H9 (cell line): ENCODE measurements around the gene ZNF33A. TPM values are rescaled to one million over a fixed set of nuclear protein-coding genes. Genes with fewer than 3 reads are reported as not detected.
"Not testable (repeated sequence)": the region's sequence is repeated elsewhere in the genome, so short reads cannot be mapped to it uniquely, and the experiment has no call there.

ENCODE experiments used
- DNase-seq: peaks from one replicate; pipeline ENCODE4 v3.0.0-alpha.2; 2017
- H2AFZ ChIP-seq: one replicate; pipeline ENCODE4 v1.6.1; 2013; ENCODE audit warnings: mild to moderate bottlenecking, low read length, control low read depth, moderate library complexity
- H2AK5ac ChIP-seq: 2 replicates; pipeline ENCODE4 v1.6.1; 2013; ENCODE audit warnings: low read length, control low read depth, mixed read lengths; ENCODE audit not compliant: insufficient read length
- H2BK120ac ChIP-seq: one replicate; pipeline ENCODE4 v1.6.1; 2013; ENCODE audit warnings: low read depth, mild to moderate bottlenecking, low read length, control low read depth, inconsistent platforms; ENCODE audit not compliant: poor library complexity, severe bottlenecking
- H2BK12ac ChIP-seq: 2 replicates; pipeline ENCODE4 v1.6.1; 2013; ENCODE audit warnings: low read length, control low read depth, mixed read lengths, low read depth; ENCODE audit not compliant: insufficient read length
- H2BK15ac ChIP-seq: 2 replicates; pipeline ENCODE4 v1.6.1; 2013; ENCODE audit warnings: low read depth, low read length, control low read depth
- H2BK20ac ChIP-seq: one replicate; pipeline ENCODE4 v1.6.1; 2013; ENCODE audit warnings: low read depth, mild to moderate bottlenecking, low read length, control low read depth, inconsistent platforms; ENCODE audit not compliant: poor library complexity, severe bottlenecking
- H2BK5ac ChIP-seq: 2 replicates; pipeline ENCODE4 v1.6.1; 2013; ENCODE audit warnings: low read length, control low read depth, mixed read lengths; ENCODE audit not compliant: insufficient read length
- H3K14ac ChIP-seq: 2 replicates; pipeline ENCODE4 v1.6.1; 2013; ENCODE audit warnings: low read length, control low read depth; ENCODE audit not compliant: insufficient read depth
- H3K18ac ChIP-seq: 2 replicates; pipeline ENCODE4 v1.6.1; 2013; ENCODE audit warnings: low read depth, mild to moderate bottlenecking, mixed read lengths, low read length, control low read depth; ENCODE audit not compliant: insufficient read length
- H3K23ac ChIP-seq: 2 replicates; pipeline ENCODE4 v1.6.1; 2013; ENCODE audit warnings: low read length, control low read depth, mixed read lengths, low read depth; ENCODE audit not compliant: insufficient read length
- H3K23me2 ChIP-seq: 2 replicates; pipeline ENCODE4 v1.6.1; 2013; ENCODE audit warnings: low read depth, mild to moderate bottlenecking, mixed read lengths, low read length, control low read depth; ENCODE audit not compliant: insufficient read length, poor library complexity, severe bottlenecking
- H3K27ac ChIP-seq: 2 replicates; pipeline ENCODE4 v1.5.1; 2013; ENCODE audit warnings: low read length, control low read depth, mixed read lengths, low read depth; ENCODE audit not compliant: insufficient read length
- H3K27me3 ChIP-seq: 2 replicates; pipeline ENCODE4 v1.6.1; 2013; ENCODE audit warnings: low read length, control low read depth, inconsistent platforms; ENCODE audit not compliant: insufficient read depth
- H3K4ac ChIP-seq: 2 replicates; pipeline ENCODE4 v1.6.1; 2013; ENCODE audit warnings: low read depth, mild to moderate bottlenecking, control low read depth, inconsistent platforms, low read length, moderate library complexity
- H3K4me1 ChIP-seq: 2 replicates; pipeline ENCODE4 v1.6.1; 2013; ENCODE audit warnings: low read length, control low read depth, inconsistent platforms; ENCODE audit not compliant: insufficient read depth
- H3K4me2 ChIP-seq: 2 replicates; pipeline ENCODE4 v1.6.1; 2013; ENCODE audit warnings: low read length, control low read depth, mixed read lengths; ENCODE audit not compliant: insufficient read length, insufficient read depth
- H3K56ac ChIP-seq: 2 replicates; pipeline ENCODE4 v1.6.1; 2013; ENCODE audit warnings: low read depth, mild to moderate bottlenecking, mixed read lengths, low read length, control low read depth; ENCODE audit not compliant: insufficient read length
- H3K79me1 ChIP-seq: 2 replicates; pipeline ENCODE4 v1.6.1; 2013; ENCODE audit warnings: low read depth, mild to moderate bottlenecking, moderate library complexity, low read length, control low read depth, inconsistent platforms; ENCODE audit not compliant: insufficient read depth, poor library complexity, severe bottlenecking
- H3K79me2 ChIP-seq: 2 replicates; pipeline ENCODE4 v1.6.1; 2013; ENCODE audit warnings: low read length, control low read depth, inconsistent platforms; ENCODE audit not compliant: insufficient read depth
- H3K9ac ChIP-seq: 2 replicates; pipeline ENCODE4 v1.6.1; 2013; ENCODE audit warnings: low read length, control low read depth, mixed read lengths; ENCODE audit not compliant: insufficient read length; ENCODE audit errors: extremely low read depth
- H3K9me3 ChIP-seq: one replicate; pipeline ENCODE4 v1.6.1; 2013; ENCODE audit warnings: low read depth, low read length, inconsistent platforms; ENCODE audit not compliant: control insufficient read depth
- H3T11ph ChIP-seq: one replicate; pipeline ENCODE4 v1.6.1; 2013; ENCODE audit warnings: mild to moderate bottlenecking, low read length, control low read depth, inconsistent platforms
- H4K20me1 ChIP-seq: one replicate; pipeline ENCODE4 v1.6.1; 2013; ENCODE audit not compliant: control insufficient read depth, insufficient read length, insufficient read depth
- H4K5ac ChIP-seq: 2 replicates; pipeline ENCODE4 v1.6.1; 2013; ENCODE audit warnings: low read depth, mild to moderate bottlenecking, mixed read lengths, low read length, control low read depth; ENCODE audit not compliant: insufficient read length
- H4K8ac ChIP-seq: replicated peaks from 2 replicates; pipeline ENCODE4 v1.6.1; 2013; ENCODE audit warnings: low read length, control low read depth, mixed read lengths, low read depth; ENCODE audit not compliant: insufficient read length
- H4K91ac ChIP-seq: 2 replicates; pipeline ENCODE4 v1.6.1; 2013; ENCODE audit warnings: low read depth, mild to moderate bottlenecking, moderate library complexity, mixed read lengths, low read length, control low read depth; ENCODE audit not compliant: insufficient read length
- H3K27ac Mint-ChIP-seq, 3 experiments: 2 replicates in 2 of 3; 3 replicates in 1 of 3; pipeline ENCODE4 v1.8.0; 2020 to 2021; ENCODE audit warnings: mixed read lengths in 3 of 3, mild to moderate bottlenecking in 1 of 3, moderate library complexity in 1 of 3
- H3K27me3 Mint-ChIP-seq: 2 replicates; pipeline ENCODE4 v1.8.0; 2021; ENCODE audit warnings: low read depth, mild to moderate bottlenecking, moderate library complexity, mixed read lengths
- H3K36me3 Mint-ChIP-seq, 3 experiments: 2 replicates in 2 of 3; 3 replicates in 1 of 3; pipeline ENCODE4 v1.8.0; 2020 to 2021; ENCODE audit warnings: low read depth in 3 of 3, mixed read lengths in 3 of 3; ENCODE audit not compliant: insufficient read depth in 1 of 3
- H3K4me1 Mint-ChIP-seq, 2 experiments: 2 replicates each; pipeline ENCODE4 v1.8.0; 2020; ENCODE audit warnings: mixed read lengths in 2 of 2
- H3K4me3 Mint-ChIP-seq, 2 experiments: 2 replicates in 1 of 2; 3 replicates in 1 of 2; pipeline ENCODE4 v1.8.0; 2020 to 2021; ENCODE audit warnings: mild to moderate bottlenecking in 2 of 2, mixed read lengths in 2 of 2, moderate library complexity in 1 of 2
- H3K9me3 Mint-ChIP-seq, 2 experiments: 2 replicates in 1 of 2; 3 replicates in 1 of 2; pipeline ENCODE4 v1.8.0; 2020; ENCODE audit warnings: mild to moderate bottlenecking in 2 of 2, mixed read lengths in 2 of 2, moderate library complexity in 1 of 2
- WGBS: extraction: QIAGEN DNeasy Blood & Tissue Kit; methylation state at CpG from one replicate; pipeline ENCODE4 v1.1.7; 2013; ENCODE audit warnings: missing lambda C conversion rate, low lambda C conversion rate, mixed read lengths; ENCODE audit not compliant: insufficient read length; ENCODE audit errors: extremely low coverage; 5-methylcytosine and 5-hydroxymethylcytosine counted together
- total RNA-seq: library from RNA; stranded (reverse); gene quantifications from 2 replicates; pipeline ENCODE4 v1.2.1, GENCODE V29; 2021
- TF ChIP-seq, protein P1 (sequence below): fragments of 200-600 bp; sonication (generic); conservative IDR thresholded peaks from 3 replicates; pipeline ENCODE4 v1.8.0; 2021; ENCODE audit warnings: antibody characterized with exemption, mild to moderate bottlenecking

ZNF33A gene
- total RNA-seq, 1 experiment from 2014 or later: 42.7 TPM

DNA sequence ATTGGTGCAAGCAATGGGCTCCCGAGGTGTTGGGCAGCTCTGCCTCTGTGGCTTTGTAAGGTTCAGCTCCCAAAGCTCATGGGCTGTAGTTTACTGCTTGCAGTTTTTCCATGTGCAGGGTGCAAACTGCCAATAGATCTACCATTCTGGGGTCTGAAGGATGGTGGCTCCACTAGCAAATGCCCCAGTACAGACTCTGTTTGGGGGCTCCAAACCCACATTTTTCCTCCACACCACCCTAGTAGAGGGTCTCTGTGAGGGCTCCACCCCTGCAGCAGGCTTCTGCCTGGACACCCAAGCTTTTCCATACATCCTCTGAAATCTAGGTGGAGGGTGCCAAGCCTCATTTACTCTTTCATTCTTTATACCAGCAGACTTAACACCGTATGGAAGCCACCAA is 66.2 kb downstream of the ZNF33A start:
- H3K9me3 ChIP-seq: peaks cover 48% of the 10 kb centered on the region
- no peak overlapping the region for H3K9ac ChIP-seq
- no peak for DNase-seq
- H3K23me2 ChIP-seq: no peaks in the 10 kb centered on the region
- H3K9me3 Mint-ChIP-seq: peaks cover 86 to 93% of the 10 kb centered on the region in 2 experiments
- H3K14ac ChIP-seq: no peak overlapping the region
- no peak overlapping the region for H4K91ac ChIP-seq
- no peaks in the 10 kb centered on the region for H4K20me1 ChIP-seq
- no peaks in the 10 kb centered on the region for H3K4me1 ChIP-seq
- no peak overlapping the region for H3K18ac ChIP-seq
- no peaks in the 10 kb centered on the region for H3K4me1 Mint-ChIP-seq
- no peak overlapping the region for H3K27ac ChIP-seq
- no peak overlapping the region for H3K56ac ChIP-seq
- H3K79me2 ChIP-seq: no peaks in the 10 kb centered on the region
- peaks cover 5% of the 10 kb centered on the region for H3K27me3 Mint-ChIP-seq
- no peak overlapping the region for H2BK12ac ChIP-seq
- H2AFZ ChIP-seq: no peak overlapping the region
- H3K4me2 ChIP-seq: no peak overlapping the region
- no peaks in the 10 kb centered on the region for H3K27me3 ChIP-seq
- H3K36me3 Mint-ChIP-seq: peaks cover 4 to 28% (median 14%) of the 10 kb centered on the region in 3 experiments
- TF ChIP-seq, protein P1, sequence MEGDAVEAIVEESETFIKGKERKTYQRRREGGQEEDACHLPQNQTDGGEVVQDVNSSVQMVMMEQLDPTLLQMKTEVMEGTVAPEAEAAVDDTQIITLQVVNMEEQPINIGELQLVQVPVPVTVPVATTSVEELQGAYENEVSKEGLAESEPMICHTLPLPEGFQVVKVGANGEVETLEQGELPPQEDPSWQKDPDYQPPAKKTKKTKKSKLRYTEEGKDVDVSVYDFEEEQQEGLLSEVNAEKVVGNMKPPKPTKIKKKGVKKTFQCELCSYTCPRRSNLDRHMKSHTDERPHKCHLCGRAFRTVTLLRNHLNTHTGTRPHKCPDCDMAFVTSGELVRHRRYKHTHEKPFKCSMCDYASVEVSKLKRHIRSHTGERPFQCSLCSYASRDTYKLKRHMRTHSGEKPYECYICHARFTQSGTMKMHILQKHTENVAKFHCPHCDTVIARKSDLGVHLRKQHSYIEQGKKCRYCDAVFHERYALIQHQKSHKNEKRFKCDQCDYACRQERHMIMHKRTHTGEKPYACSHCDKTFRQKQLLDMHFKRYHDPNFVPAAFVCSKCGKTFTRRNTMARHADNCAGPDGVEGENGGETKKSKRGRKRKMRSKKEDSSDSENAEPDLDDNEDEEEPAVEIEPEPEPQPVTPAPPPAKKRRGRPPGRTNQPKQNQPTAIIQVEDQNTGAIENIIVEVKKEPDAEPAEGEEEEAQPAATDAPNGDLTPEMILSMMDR: no peak
- H2BK20ac ChIP-seq: no peak overlapping the region
- H2BK120ac ChIP-seq: no peak overlapping the region
- no CpG with 5 or more reads among the region's 2 CpGs for WGBS
- H3K79me1 ChIP-seq: no peaks in the 10 kb centered on the region
- no peak overlapping the region for H4K8ac ChIP-seq
- no peak overlapping the region for H3K4ac ChIP-seq
- no peak overlapping the region for H2BK5ac ChIP-seq
- no peak overlapping the region for H4K5ac ChIP-seq
- H3T11ph ChIP-seq: no peak overlapping the region
- H3K23ac ChIP-seq: no peak overlapping the region
- no peak overlapping the region for H3K27ac Mint-ChIP-seq
- no peak overlapping the region for H3K4me3 Mint-ChIP-seq
- no peak overlapping the region for H2AK5ac ChIP-seq
- H2BK15ac ChIP-seq: no peak overlapping the region

DNA sequence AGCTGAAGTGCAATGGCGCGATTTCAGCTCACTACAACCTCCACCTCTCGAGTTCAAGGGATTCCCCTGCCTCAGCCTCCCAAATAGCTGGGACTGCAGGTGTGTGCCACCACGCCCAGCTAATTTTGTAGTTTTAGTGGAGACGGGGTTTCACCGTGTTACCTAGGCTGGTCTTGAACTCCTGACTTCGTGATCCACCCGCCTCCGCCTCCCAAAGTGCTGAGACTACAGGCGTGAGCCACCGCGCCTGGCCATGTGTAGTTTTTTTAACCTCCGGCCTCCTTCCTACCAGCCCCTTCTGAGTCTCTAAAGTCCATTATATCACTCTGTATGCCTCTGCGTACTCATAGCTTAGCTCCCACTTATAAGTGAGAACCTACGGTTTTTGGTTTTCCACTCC is 82.8 kb downstream of the ZNF33A start:
- H2BK12ac ChIP-seq, H2BK15ac ChIP-seq, H3K23me2 ChIP-seq, H4K5ac ChIP-seq, H3K56ac ChIP-seq, H2AFZ ChIP-seq, H3K27me3 ChIP-seq, H3K4ac ChIP-seq, H2BK20ac ChIP-seq, H3K9me3 ChIP-seq, H3K18ac ChIP-seq, H3K9ac ChIP-seq, H3K27me3 Mint-ChIP-seq, H3K14ac ChIP-seq, H3K27ac ChIP-seq, H4K20me1 ChIP-seq, H2BK120ac ChIP-seq, H2AK5ac ChIP-seq, H3K4me1 Mint-ChIP-seq, H4K8ac ChIP-seq, H3K23ac ChIP-seq, H3K4me1 ChIP-seq, H3T11ph ChIP-seq, H2BK5ac ChIP-seq, H3K27ac Mint-ChIP-seq, DNase-seq, H4K91ac ChIP-seq, H3K79me1 ChIP-seq, H3K79me2 ChIP-seq: not testable (repeated sequence)
- H3K36me3 Mint-ChIP-seq: peaks cover 32 to 35% (median 33%) of the 10 kb centered on the region in 3 experiments
- peak overlapping the region; percentile 64 for H3K4me2 ChIP-seq
- H3K9me3 Mint-ChIP-seq: peaks cover 49 to 55% of the 10 kb centered on the region in 2 experiments
- no CpG with 5 or more reads among the region's 15 CpGs for WGBS
- H3K4me3 Mint-ChIP-seq: peak overlapping the region; percentile 81 to 88; a peak in 4 of 5 replicates
